HuH-7.5 (cell line): ENCODE measurements around the gene EPS8L3.
"Not testable (repeated sequence)": the region's sequence is repeated elsewhere in the genome, so short reads cannot be mapped to it uniquely, and the experiment has no call there.

Experiments
- DNase-seq: peaks from one replicate; pipeline ENCODE4 v3.0.0; 2011; ENCODE audit warnings: low spot score

Gene EPS8L3

DNA sequence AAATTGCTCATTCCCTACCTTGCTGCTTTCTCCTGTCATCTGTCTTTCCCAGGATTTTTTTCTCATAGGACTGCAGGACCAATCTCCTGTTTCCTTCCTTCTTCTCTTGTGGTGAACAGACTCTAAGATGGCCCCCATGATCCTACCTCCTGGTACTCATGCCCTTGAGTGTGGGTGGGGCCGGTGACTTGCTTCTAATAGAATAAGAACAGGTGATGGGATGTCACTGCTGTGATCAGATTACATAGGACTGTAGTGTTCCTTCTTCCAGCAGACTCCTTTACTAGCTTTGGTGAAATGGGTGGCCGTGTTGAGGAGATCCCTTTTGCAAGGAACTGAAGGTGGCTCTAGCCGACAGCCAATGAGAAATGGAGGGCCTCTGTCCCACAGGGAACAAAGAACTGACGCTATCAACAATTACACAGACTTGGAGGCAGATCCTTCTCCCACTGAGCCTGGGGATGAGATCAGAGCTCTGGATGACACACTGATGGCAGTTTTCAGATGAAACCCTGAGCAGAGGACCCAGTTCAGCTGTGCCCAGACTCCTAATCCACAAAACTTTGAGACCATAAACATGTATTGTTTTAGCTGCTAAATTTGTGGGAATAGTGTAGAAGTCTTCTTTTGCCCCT, 30.4 kb downstream of the EPS8L3 start:
- DNase-seq, result no peak

DNA sequence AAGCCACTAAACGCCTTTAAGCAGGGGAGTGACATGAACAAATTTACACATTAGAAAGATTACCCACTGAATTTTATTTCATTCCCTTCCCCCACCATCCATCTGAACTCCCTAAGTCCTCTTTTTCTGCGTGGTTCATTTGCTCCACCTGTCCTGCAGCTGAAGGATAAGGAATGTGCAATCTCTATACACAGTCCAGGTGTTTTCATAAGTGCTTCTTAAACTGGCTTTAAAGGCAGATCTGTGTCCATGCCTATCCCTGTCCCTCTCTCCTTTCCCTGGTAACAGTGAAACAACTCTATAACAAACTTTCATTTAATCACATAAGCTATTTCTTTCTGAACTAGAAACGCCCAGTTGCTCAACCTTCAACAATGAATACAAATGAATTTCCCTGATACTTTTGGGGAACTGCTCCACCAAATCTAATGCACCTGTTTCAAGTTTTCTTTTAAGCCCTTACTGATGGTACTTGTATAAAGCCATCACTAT, 31.3 kb downstream of the EPS8L3 start:
- DNase-seq, result no peak

DNA sequence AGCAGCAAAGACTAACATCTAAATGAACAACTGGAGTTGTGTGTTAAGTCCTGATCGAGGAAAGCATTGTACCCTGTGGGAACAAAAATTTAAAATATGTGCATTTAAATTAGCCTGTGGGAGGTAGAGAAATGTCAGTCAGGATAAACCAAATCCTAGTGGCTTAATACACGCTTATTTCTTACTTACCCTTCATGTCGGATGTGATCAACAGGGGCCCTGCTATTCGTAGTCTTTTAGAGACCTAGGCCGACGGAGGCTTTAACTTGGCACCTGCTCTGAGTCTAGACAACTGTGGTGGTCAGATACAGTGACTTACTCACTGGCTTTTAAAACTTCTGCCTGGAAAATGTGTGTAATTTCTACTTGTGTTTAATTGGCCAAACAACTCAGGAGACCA, 33.1 kb downstream of the EPS8L3 start:
- DNase-seq, result no peak

DNA sequence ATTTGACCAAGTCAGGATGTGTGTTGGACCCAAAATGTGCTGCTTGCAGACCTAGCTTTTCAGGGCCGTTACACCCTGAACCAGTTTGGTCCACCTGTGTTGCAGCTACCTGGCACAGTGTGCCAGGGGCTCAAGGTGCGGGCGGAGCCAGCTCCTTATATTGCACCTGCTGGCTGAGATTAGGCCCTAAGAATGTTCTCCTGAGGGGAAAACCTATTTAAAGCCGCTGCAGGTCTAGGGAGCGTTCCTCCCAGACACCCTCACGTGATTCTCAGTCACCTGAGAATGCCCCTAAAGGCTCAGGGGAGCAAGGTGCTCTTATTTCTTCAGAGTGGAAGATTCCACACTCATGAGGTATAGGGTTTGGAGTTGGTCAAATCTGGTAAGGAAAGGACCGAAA, 34.9 kb downstream of the EPS8L3 start:
- no peak for DNase-seq

DNA sequence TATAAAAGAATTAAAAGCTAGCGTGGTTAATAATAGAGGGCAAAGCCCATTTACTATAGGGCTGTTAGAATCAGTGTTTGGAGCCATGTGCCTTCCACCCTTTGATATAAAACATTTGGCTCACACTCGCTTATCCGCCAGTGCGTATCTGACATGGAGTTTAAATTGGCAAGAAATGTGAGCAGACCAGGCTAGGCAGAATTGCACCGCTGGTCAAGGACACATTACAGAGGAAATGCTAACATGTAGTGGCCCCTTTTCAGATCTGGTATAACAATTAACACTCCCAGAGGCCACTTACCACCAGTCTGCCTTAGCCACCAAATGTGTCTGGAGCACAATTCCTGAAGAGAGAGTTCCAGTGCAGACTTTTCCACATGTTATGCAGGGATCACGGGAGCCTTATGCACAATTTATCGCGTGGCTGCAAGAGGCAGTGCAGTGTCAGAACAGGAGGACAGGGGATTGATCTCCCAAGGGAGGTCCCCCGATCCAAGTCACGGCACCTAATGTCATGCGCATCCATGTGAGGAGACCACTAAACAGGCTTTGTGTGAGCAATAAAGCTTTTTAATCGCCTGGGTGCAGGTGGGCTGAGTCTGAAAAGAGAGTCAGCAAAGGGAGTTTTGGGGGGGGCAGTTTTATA, 36.9 kb downstream of the EPS8L3 start:
- DNase-seq, result no peak

DNA sequence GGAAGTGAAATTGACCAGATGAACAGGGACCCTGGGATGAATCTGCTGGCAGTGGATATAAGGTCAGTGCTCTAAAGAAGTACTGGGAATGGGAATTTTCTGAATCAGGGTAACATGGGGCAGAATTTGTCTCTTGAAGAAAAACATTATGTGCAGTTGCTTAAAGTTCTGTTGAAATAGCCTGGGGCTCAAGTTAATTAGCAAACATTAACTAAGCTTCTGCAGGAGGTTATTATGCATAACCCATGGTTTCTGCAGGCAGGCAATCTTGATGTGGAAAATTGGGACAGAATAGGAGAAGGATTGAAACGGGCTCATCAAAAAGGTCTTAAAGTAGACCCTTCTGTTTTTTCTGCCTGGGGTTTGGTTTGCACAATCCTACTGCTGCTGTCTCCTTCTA, 37.7 kb downstream of the EPS8L3 start:
- no peak for DNase-seq

DNA sequence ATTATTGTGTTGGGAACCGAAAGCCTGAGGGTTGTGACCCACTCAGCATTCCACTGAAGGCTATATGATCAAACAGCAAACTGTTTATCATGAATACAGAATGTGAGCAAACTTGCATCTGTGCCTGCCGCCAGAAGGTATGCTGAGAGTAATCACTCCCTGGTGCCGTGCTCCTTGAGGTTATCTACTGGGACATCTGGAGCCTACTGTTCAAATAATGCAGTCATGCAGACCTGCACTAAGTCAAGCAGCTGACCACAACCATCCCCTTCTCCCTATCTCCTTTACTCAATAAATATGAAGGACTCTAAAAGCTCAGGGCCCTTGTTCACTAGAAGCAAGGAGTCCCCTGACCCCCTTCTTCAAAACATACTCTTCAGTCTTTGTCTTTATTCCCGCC, 38.2 kb downstream of the EPS8L3 start:
- DNase-seq, result no peak

DNA sequence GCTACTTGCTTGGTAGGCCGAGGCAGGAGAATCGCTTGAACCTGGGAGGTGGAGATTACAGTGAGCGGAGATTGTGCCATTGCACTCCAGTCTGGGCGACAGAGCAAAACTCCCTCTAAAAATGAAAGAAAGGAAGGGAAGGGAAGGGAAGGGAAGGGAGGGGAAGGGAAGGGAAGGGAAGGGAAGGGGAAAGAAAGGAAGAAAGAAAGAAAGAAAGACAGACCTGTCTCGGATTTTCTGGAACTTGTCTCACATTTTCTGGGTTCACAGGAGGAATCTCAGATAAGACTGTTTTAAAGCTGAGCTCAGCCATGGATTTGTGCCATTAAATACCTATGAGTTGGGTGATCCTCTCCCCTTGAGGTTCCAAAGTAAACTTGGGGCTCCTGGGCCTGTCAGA, 38.8 kb downstream of the EPS8L3 start:
- no peak for DNase-seq

DNA sequence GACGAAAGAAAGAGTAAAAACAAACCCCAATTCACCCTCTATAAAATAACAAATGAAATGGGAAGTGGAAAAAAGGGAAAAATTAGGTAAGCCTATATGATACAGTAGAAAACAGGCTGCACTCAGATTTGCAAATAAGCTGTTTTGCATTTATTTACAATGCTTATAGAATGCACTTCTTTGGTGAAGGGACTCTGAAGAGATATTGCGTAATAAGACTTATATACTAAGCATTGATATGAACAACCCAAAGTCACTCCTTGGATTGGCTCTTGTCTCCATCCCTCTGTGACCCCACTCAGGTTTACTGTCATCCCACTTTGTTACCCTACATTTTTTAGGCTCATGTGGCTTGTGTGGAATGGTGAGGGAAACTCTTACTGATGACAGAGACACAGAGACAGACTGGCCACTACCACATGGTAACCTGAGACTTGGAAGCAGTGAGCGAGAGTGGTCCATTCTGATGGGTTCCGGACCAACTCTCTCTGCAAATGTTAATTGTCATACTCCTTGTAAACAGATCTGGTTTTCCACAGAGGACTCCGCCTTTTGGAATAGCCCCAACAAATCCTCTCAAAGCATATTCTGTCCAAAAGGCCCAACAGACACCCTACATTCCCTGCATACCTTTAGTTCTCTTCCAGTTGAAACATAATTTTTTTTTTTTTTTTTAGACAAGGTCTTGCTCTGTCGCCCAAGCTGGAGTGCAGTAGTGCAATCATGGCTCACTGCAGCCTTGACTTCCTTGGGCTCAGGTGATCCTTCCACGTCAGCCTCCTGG, 40.6 kb downstream of the EPS8L3 start:
- no peak for DNase-seq

DNA sequence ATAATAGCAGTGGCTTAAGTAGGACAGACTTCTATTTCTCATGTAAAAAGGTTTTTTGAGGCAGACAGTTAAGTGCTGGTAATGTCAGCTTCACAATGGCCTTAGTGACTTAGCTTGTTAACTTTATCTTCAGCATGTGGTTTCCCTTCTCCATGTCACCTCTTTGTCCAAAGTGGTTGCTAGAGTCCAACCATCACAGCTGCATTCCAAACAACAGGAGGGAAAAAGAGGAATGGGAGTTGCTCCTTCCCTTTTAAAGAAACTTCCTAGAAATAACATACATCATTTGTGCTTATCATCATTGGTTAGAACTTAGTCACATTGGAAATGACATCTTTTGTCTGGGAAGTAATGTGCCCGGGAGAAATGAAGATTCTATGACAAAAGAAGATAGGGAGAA, 41.8 kb downstream of the EPS8L3 start:
- no peak for DNase-seq

DNA sequence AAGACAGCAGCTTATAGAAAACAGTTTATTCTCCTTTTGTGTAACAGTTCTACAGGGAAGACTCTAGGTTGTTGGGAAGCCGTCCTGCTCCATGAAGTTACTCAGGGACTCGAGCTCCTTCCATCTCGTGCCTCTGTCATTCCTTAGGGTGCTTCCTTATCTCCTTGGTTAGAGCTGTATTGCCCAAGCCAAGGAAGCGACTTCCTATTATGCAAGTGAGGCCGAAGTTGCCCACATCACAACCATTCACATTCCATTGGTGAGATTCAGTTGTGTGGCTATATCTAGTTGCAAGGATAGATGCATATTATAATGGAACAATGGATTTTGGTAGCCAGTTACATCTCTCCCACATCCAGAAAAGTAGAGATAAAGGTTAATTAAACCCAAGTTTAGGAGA, 42.7 kb downstream of the EPS8L3 start:
- DNase-seq, result no peak

DNA sequence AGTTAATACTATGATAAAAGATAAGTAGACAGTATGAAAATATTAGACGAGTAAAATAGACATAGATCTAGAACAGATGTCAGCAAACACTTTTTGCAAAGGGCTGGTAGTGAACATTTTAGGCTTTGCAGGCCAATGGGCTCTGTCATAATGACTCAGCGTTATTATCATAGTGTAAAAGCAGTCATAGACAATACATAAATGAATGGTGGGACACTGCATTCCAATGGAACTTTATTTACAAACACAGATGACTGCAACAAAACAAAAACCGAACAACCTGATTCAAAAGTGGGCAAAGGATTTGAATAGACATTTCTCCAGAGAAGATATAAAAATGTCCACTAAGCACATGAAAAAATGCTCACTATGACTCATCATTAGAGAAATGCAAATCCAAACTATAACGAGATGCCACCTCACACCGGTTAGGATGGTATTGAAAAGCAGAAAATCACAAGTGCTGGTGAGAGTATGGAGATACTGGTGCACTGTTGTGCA, 44.3 kb downstream of the EPS8L3 start:
- no peak for DNase-seq

DNA sequence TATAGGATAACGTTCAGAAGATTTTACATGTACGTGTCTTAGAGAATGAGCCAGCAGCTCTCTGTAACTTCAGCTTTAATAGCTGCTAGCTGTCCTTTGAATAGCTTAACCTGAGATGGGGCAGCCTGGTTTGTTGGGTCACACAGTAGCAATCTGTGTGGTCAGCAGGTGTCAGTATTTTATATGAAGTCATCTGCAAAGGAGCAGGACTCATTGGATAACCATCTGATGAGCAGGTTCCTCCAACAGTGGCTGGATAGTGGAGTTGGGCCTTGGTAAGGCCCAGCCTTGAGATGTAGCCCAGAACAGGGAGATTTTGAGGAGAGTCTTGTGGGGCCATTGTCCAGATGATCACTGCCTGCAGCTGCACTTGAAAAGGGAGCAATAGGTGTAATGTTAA, 45.2 kb downstream of the EPS8L3 start:
- peak; percentile 52 for DNase-seq

DNA sequence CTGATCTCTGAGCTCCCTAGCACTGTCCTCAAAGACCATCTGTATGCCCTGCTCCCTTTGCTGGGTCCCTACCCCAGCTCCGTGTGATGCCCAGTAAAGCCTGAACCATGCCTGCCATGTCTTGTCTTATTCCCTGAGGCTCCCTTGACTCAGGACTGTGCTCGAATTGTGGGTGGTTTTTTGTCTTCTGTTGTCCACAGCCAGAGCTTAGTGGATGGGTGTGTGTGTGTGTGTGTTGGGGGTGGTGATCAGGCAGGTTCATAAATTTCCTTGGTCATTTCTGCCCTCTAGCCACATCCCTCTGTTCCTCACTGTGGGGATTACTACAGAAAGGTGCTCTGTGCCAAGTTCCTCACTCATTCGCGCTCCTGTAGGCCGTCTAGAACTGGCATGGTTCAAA, 46.0 kb downstream of the EPS8L3 start:
- DNase-seq, result no peak

DNA sequence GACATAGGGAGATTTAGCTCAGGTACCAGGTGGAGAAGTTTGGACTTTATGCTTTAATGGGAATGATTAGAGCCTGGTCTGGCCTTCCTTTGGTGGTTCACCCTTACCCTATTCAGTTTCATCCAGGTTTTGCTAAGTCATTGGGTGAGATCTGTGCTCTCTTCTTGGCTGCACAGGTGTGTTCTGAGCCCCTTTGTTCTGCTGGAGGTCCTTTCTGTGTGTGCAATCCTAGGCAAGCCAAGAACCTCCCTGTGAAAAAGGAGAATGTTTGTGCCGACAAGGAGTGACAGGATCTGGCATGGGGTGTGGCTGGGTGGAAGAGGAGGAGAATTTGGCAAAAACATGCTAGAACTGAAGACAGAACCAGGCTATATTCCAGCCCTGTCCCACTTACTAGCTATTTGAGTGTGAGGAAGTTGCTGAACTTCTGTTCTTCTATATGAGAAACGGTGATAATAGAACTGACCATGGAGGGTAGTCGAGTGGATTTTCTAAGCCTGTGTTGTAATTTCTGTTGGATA, 47.1 kb downstream of the EPS8L3 start:
- no peak for DNase-seq

DNA sequence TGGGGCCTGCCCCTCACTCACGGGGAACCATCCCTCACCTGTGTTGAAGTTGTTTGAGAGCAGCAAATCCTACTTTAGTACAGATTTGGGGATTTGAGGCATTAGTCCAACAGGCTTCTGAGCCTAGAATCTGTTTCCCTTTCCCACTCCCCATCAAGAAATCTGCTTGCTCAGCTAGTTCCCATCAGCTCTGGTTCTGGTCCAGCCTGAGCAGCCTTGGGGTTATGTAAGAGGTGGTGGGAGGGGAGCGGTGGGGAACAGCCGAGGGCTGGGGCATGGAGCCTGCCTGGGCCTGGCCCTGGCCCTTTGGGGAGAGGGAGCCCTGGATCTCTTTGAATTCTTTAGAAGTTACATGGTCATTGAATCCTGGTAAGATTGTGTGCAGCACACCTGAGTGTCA, 47.6 kb downstream of the EPS8L3 start:
- no peak for DNase-seq

DNA sequence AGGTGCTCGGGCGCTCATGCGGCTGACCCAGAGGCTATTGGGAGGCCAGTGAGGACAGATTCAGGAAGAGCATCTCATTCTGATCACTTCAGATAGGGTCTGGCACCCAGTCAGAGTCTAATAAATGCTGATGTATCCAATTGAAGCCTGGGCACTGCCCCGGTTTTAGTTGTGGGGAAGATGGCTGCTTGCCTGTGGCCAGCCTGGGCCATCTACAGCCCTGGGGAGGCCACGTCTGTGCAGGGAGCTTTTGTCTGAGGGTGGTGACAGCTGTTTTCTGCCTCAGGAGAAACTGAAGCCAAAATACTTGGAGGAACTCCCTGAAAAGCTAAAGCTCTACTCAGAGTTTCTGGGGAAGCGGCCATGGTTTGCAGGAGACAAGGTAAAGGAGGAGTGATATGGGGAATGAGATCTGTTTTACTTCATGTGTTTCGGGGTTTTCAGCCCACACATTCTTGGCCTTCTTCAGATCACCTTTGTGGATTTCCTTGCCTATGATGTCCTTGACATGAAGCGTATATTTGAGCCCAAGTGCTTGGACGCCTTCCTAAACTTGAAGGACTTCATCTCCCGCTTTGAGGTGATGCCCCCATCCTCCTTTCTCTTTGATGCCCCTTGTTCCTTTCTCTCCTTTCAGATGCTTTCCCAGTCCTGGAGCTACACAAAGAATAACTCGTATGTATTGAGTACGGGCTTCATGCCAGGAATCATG, 48.9 kb downstream of the EPS8L3 start:
- DNase-seq, result no peak

DNA sequence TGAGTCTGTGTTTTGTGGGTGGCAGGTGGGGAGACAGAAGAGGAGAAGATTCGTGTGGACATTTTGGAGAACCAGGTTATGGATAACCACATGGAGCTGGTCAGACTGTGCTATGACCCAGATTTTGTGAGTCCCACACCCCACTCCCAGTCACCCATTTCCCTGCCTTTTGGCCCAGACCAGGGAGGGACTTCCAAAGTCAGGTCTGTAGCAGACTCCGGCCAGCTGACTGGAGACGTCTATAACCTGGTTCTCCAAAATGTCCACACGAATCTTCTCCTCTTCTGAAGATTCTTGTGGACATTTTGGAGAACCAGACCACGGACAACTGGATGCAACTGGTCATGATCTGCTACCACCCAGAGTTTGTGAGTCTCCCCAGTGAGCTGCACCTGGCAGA, 50.1 kb downstream of the EPS8L3 start:
- DNase-seq, result no peak

DNA sequence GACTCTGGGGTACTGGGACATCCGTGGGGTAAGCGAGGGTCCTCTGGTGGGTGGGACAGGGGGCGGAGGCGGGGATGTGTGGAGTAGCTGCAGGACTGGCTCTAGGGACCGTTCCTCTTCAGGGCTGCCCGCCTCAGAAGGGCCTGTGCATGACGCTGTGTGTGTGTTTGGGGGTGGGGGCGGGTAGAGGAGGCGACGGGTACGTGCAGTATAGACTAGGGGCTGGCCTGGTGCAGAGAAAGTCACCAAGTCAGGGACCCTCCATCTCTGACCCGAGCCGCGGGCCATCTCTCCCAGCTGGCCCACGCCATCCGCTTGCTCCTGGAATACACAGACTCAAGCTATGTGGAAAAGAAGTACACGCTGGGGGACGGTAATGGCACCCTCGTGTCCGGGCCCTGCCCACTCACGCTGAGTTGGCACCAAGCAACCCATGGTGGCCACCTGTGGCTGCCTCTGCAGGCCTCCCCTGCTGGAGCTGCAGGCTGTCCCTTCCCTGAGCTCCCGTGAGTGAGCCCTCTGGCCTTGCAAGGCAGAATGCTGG, 51.3 kb downstream of the EPS8L3 start:
- DNase-seq, result no peak

DNA sequence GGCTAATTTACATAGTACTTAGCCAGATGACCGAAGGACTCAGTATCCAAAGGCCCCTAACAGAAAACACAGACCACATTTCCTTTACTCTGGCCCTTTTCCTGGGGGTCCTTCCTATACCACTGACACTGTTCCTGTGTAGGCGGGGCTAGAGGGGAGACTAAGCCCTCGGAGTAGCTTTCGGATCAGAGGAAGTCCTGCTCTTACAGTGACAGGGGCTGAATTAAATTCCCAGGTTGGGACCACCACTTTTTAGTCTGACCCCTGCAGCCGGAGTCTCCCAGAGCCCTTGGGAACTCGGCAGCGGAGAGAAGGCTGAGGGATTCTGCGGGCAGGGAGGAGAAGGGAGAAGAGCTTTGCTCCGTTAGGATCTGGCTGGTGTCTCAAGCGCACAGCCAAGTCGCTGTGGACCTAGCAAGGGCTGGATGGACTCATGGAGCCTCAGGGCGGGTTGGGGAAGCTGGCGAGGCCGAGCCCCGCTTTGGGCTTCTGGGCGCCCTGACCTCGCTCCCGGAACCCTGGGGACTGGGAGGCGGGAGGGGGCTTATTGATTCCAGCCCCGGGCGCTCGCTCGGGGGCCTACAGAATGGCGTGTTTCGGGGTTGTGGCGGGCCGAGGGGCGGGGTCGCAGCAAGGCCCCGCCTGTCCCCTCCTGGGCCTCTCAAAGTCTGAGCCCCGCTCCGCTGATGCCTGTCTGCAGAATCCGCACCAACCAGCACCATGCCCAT, 52.0 kb downstream of the EPS8L3 start, which contains the start of gene GSTM5:
Gene GSTM5, plus strand, starts transcription at position 659 of the 728 bp plus-strand sequence. Its CDS starts 62 bp downstream, at position 721.
- not testable (repeated sequence) for DNase-seq

DNA sequence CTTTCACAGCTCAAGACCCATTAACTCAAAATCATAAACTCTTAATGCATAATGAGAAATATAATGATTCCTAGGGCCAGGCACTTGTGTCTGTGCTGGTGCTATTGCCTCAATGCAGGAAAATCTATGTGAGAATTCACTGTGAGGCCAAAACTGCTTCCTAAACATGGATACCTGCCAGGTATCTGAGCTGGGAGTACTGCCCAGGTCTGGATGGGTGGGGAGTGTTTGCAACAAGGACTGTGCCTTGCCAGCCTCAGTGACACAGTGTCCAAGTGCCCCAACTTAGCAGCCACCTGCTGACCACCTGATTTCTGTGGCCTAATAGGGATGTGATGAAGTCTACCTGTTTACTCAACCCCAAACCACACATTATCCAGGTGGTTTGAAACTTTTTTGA, 53.9 kb downstream of the EPS8L3 start:
- DNase-seq, result not testable (repeated sequence)
